C4-2B (cell line): ENCODE results near the gene ZNF225.
A peak's percentile ranks its signal among the peaks of the same experiment; 100 is the strongest.
"Not testable (repeated sequence)": the region's sequence is repeated elsewhere in the genome, so short reads cannot be mapped to it uniquely, and the experiment has no call there.

Experiments used
- H3K27ac ChIP-seq: fragments of 450-650 bp; 2 replicates; pipeline ENCODE4 v1.5.1; 2017
- CTCF ChIP-seq: fragments of 450-650 bp; conservative IDR thresholded peaks from 2 replicates; pipeline ENCODE4 v1.5.1; 2017; ENCODE audit warnings: mild to moderate bottlenecking
- ZFX ChIP-seq: fragments of 450-650 bp; IDR thresholded peaks from 2 replicates; pipeline ENCODE4 v1.6.1; 2017

ZNF225 gene

GRCh38 chr19:44164327-44164672 is 51.1 kb downstream of the ZNF225 start:
- TF ChIP-seq ZFX (no peak), CTCF (no peak)
- H3K27ac ChIP-seq, result peak overlapping the region; percentile 71; the same call in 1 of the 2 replicates

- TF ChIP-seq CTCF (no peak), ZFX (no peak)
- H3K27ac ChIP-seq, result peak within 1 kb of the TSS; percentile 71
Measured at GRCh38 chr19:44164673-44165512, 51.7 kb downstream of the ZNF225 start, which contains the start of gene ZNF226. Gene ZNF226, plus strand, starts transcription at chr19:44165100. Its CDS starts 4,981 bp downstream, at chr19:44170081.

GRCh38 chr19:44170660-44171059 is 57.5 kb downstream of the ZNF225 start:
- H3K27ac ChIP-seq, result not testable (repeated sequence)

DNA sequence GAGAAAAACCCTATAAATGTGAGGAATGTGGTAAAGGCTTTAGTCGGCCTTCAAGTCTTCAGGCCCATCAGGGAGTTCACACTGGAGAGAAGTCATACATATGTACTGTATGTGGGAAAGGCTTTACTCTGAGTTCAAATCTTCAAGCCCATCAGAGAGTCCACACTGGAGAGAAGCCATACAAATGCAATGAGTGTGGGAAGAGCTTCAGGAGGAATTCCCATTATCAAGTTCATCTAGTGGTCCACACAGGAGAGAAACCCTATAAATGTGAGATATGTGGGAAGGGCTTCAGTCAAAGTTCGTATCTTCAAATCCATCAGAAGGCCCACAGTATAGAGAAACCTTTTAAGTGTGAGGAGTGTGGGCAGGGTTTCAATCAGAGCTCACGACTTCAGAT is 63.4 kb downstream of the ZNF225 start:
- H3K27ac ChIP-seq, result no peak overlapping the region
- TF ChIP-seq ZFX (no peak), CTCF (no peak)

DNA sequence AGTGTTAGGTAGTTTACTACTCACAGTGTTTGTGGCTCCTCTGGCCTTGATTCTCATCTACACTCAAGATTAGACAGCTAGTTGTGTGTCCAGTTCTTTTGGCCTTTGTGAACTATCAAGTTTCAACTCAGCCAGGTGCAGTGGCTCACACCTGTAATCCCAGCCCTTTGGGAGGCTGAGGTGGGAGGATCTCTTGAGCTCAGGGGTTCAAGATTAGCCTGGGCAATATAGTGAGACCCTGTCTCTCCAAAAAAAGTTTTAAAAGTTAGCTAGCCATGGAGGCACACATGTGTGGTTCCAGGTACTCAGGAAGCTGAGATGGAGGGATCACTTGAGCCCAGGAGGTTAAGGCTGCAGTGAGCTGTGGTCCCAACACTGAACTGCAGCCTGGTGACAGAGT is 67.8 kb downstream of the ZNF225 start:
- TF ChIP-seq CTCF, result no peak
- TF ChIP-seq ZFX, result no peak
- H3K27ac ChIP-seq, result no peak overlapping the region

GRCh38 chr19:44182145-44182544 is 68.9 kb downstream of the ZNF225 start:
- H3K27ac ChIP-seq, result no peak overlapping the region
- TF ChIP-seq CTCF, result no peak
- no peak for TF ChIP-seq ZFX
